ENCODE measurements around the gene PDSS2. TPM values are rescaled to one million over a fixed set of nuclear protein-coding genes. Genes with fewer than 3 reads are reported as not detected.

The PDSS2 gene
- total RNA-seq, 1 donor from 2014 or later = 7.9 TPM

GRCh38 chr6:107491138-107491609 lies 31.8 kb upstream of the PDSS2 start:
- H3K27ac Mint-ChIP-seq (ENCODE audit: unreplicated experiment) = no peak overlapping the region
- H3K36me3 Mint-ChIP-seq (ENCODE audit: low read depth, unreplicated experiment) = peaks cover 4% of the 10 kb centered on the region
- peak; percentile 66 for DNase-seq (ENCODE audit: low spot score)
- TF ChIP-seq CTCF (IDR thresholded peaks at IDR 0.05; ENCODE audit: unreplicated experiment) = no peak
- peaks cover 31% of the 10 kb centered on the region for H3K4me1 Mint-ChIP-seq (ENCODE audit: unreplicated experiment)
- no peaks in the 10 kb centered on the region for H3K9me3 Mint-ChIP-seq (ENCODE audit: unreplicated experiment)
- peaks cover 18% of the 10 kb centered on the region for H3K27me3 Mint-ChIP-seq (ENCODE audit: unreplicated experiment)
- H3K4me3 Mint-ChIP-seq (ENCODE audit: unreplicated experiment) = peak overlapping the region; percentile 92

DNA sequence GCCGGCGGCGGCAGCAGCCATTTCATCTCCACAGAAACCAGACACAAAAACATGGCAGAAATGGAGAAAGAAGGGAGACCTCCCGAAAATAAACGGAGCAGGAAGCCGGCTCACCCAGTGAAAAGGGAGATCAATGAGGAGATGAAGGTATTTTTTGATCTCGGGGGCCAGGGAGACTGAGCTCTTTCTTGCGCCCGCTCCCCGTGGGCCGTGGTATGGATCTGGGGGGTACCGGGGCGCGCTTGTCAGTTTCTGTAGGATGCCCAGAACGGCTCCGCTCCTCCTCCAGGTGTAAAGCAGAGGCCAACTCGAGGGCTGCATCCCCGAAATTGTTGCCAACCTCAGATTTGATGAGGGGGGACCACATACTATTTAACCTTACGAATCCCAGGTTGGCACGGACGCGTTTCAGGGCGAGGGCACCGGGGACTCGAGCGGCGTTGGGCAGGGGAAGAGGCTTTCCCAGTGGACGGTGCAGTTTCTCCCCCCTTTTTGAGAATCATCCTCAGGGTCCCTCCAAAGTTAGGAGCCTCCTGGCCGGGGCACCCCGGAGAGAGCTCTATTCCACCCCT lies 31.3 kb upstream of the PDSS2 start:
- Mint-ChIP-seq H3K4me3 (ENCODE audit: unreplicated experiment) (peak overlapping the region; percentile 92), H3K9me3 (ENCODE audit: unreplicated experiment) (no peaks in the 10 kb centered on the region), H3K27ac (ENCODE audit: unreplicated experiment) (no peak overlapping the region), H3K4me1 (ENCODE audit: unreplicated experiment) (peaks cover 29% of the 10 kb centered on the region), H3K36me3 (ENCODE audit: low read depth, unreplicated experiment) (peaks cover 4% of the 10 kb centered on the region), H3K27me3 (ENCODE audit: unreplicated experiment) (peaks cover 18% of the 10 kb centered on the region)
- peak; percentile 6 for DNase-seq (ENCODE audit: low spot score)
- TF ChIP-seq CTCF (IDR thresholded peaks at IDR 0.05; ENCODE audit: unreplicated experiment) = no peak

DNA sequence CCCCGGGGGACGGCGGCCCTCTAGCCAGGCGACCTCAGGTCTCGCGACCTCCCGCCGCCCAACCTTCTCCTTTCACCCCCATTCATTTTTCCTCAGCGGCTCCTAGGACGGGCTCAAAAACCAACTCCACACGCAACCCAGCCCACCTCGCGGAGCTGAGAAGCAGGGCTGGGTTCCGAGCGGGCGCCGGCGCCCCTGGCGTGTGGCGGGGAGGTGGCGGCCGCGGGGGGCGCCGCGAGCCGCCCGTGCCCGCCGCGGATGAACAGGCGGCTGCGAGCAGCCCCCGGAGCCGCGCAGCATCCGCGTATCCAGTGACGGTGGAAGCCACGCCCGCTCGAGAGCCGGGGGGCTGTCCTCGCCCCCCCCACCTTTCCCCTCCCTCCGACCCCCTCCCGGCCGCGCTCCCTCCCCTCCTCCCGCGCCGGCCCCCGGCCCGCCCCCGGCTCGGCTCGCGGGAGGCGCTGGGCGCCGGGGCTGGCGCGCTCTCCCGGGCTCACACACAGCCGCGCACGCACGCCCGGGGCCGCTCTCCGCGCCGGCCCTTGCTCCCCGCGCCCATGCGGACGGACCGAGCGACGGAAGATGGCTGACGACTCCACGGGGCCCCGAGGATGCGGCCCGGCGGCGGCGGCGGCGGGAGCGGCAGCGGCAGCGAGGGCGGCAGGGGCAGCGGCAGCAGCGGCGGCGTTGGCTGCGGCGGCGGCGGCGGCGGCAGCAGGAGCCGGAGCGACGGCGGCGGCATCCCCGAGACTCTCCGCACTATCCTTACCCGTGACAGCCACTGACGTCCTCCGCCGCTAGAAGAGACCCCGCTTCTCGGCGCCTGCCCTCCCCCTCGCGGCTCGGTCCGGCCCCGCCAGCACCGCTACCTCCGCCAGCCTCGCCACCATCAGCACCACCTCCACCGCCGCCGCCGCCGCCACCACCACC lies 30.5 kb upstream of the PDSS2 start, which contains the start of gene SOBP:
Gene SOBP, plus strand, starts transcription at position 482 of the 930 bp plus-strand sequence. CDS start 500 bp downstream, outside the sequence.
- no peaks in the 10 kb centered on the region for H3K9me3 Mint-ChIP-seq (ENCODE audit: unreplicated experiment)
- DNase-seq (ENCODE audit: low spot score) = peak; percentile 43
- peaks cover 18% of the 10 kb centered on the region for H3K27me3 Mint-ChIP-seq (ENCODE audit: unreplicated experiment)
- peak; percentile 14 for TF ChIP-seq CTCF (IDR thresholded peaks at IDR 0.05; ENCODE audit: unreplicated experiment)
- H3K36me3 Mint-ChIP-seq (ENCODE audit: low read depth, unreplicated experiment) = peaks cover 4% of the 10 kb centered on the region
- no peak within 1 kb of the TSS for H3K27ac Mint-ChIP-seq (ENCODE audit: unreplicated experiment)
- H3K4me1 Mint-ChIP-seq (ENCODE audit: unreplicated experiment) = peaks cover 23% of the 10 kb centered on the region
- peak within 1 kb of the TSS; percentile 92 for H3K4me3 Mint-ChIP-seq (ENCODE audit: unreplicated experiment)

DNA sequence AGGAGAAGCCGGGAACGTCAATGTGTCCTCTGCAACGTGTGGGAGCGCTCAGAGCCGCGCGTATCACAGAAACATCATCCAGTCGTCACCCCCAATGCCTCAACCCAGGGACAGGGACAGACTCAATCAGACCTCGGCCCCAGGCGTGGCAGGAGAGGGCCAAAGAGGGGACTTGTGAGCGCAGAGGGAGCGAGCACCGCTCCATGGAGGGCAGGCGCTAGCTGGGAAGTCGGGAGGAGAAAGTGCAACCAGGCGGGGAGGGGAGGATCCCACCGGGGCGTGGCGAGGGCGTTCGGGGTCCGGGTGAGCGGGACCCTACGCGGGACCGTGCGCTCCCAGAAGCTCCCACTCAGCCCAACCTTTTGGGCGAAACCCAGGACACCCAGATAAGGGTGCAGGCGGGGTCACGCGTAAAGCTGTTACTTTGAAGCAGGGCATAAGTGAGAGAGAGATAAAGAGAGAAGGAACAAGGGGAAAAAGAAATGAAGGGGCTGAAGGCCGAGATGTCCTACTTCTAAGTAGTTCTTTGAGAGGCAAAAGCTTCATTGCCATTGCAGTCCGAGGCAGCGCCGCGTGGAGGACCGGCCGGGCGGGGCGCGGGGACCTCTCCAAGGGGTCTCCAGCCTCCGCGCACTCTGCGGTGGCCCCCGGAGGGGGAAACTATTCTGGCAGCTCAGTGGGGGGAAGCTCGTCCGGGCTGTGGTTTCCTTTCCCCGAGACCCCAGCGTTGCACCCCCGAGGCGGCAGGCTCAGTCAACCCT lies 29.7 kb upstream of the PDSS2 start:
- no peaks in the 10 kb centered on the region for H3K9me3 Mint-ChIP-seq (ENCODE audit: unreplicated experiment)

More for the DNA sequence above, 29.7 kb upstream of the PDSS2 start:
- peaks cover 20% of the 10 kb centered on the region for H3K4me1 Mint-ChIP-seq (ENCODE audit: unreplicated experiment)
- TF ChIP-seq CTCF (IDR thresholded peaks at IDR 0.05; ENCODE audit: unreplicated experiment) = no peak
- H3K27me3 Mint-ChIP-seq (ENCODE audit: unreplicated experiment) = peaks cover 18% of the 10 kb centered on the region
- peak; percentile 31 for DNase-seq (ENCODE audit: low spot score)
- peak overlapping the region; percentile 92 for H3K4me3 Mint-ChIP-seq (ENCODE audit: unreplicated experiment)
- peaks cover 4% of the 10 kb centered on the region for H3K36me3 Mint-ChIP-seq (ENCODE audit: low read depth, unreplicated experiment)
- H3K27ac Mint-ChIP-seq (ENCODE audit: unreplicated experiment) = peak overlapping the region; percentile 14
